NB4 (cell line): ENCODE results near the gene RPL5.

Source experiments
- CTCF ChIP-seq: IDR thresholded peaks from one replicate; pipeline ENCODE4 v1.5.1; 2012; ENCODE audit warnings: low read depth, low read length
- MAX ChIP-seq: IDR thresholded peaks from 2 replicates; pipeline ENCODE4 v1.6.1; 2011; ENCODE audit warnings: low read depth, low read length
- MYC ChIP-seq: IDR thresholded peaks from 2 replicates; pipeline ENCODE4 v1.6.1; 2011; ENCODE audit warnings: low read depth, low read length
- POLR2A ChIP-seq: IDR thresholded peaks from 2 replicates; pipeline ENCODE4 v1.6.1; 2011; ENCODE audit warnings: mild to moderate bottlenecking; ENCODE audit not compliant: insufficient read length; ENCODE audit errors: extremely low read depth

DNA sequence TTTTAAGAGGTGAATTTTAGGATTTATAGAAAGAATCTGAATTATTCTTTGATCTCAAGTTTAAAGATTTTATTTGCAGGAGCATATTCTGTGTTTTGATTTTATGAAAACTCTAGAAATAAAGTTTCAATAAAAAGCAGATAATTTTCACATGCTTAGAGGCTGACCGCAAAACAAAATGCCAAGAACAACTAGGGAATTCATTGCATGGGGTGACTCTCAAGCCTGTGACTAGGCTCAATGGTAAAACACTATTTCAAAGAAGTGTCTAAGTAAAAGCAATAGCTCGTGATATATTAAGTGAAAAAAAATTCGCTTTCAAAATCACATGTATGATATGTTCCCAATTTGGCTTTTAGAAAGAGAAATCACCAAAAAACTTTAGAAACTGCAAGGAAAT is 49.6 kb downstream of the RPL5 start:
- no peak for TF ChIP-seq CTCF
- TF ChIP-seq MYC = no peak
- TF ChIP-seq MAX = no peak
- no peak for TF ChIP-seq POLR2A
